GM13977 (cell line): ENCODE results near the gene AKT2.
"Not testable (repeated sequence)": the region's sequence is repeated elsewhere in the genome, so short reads cannot be mapped to it uniquely, and the experiment has no call there.

Experiments used
- DNase-seq: peaks from one replicate; pipeline ENCODE4 v3.0.0; 2012; ENCODE audit warnings: low spot score
- CTCF ChIP-seq: IDR thresholded peaks from 2 replicates; pipeline ENCODE4 v1.5.1; 2012; ENCODE audit warnings: mild to moderate bottlenecking, control low read depth; ENCODE audit not compliant: insufficient read depth; ENCODE audit errors: extremely low read depth, missing control alignments
- in situ Hi-C: fragments of 300-500 bp; cut with MboI; formaldehyde crosslinking; loops from one replicate; pipeline ENCODE4 v1.12.0; 2022; ENCODE audit warnings: low sequenced_read_pairs, low pct_unique_long_range_greater_than_20kb, mixed read lengths, inconsistent platforms; ENCODE audit not compliant: unreplicated experiment

The AKT2 gene

GRCh38 chr19:40284501-40285352, at the start of gene AKT2:
TSS of gene AKT2 (minus strand) at chr19:40285345. CDS start at chr19:40265267, 20,078 bp downstream.
- in situ Hi-C loops: no loop called here

GRCh38 chr19:40333083-40333482, 47.9 kb upstream of the AKT2 start:
- in situ Hi-C loops, DNase-seq: not testable (repeated sequence)

More at GRCh38 chr19:40284501-40285352, at the start of gene AKT2:
- DNase-seq: peak; percentile 81
- TF ChIP-seq CTCF: no peak

- in situ Hi-C loops: no loop called here
- no peak for DNase-seq
- TF ChIP-seq CTCF: no peak
Observed at GRCh38 chr19:40332669-40333068, 47.5 kb upstream of the AKT2 start.

GRCh38 chr19:40331052-40331451, 45.9 kb upstream of the AKT2 start:
- in situ Hi-C loops: no loop called here
- no peak for DNase-seq
- no peak for TF ChIP-seq CTCF

- no peak for TF ChIP-seq CTCF
- in situ Hi-C loops: no loop called here
Observed at GRCh38 chr19:40326201-40326600, 41.1 kb upstream of the AKT2 start.

GRCh38 chr19:40323705-40324104, 38.6 kb upstream of the AKT2 start:
- in situ Hi-C loops: loop anchor here (25.0 kb wide), 1 partner anchor 289 kb away; the partner anchor contains the start of gene LTBP4
- DNase-seq: no peak
- no peak for TF ChIP-seq CTCF

More at GRCh38 chr19:40326201-40326600, 41.1 kb upstream of the AKT2 start:
- DNase-seq: no peak

- no peak for TF ChIP-seq CTCF
- in situ Hi-C loops: loop anchor here (25.0 kb wide), 1 partner anchor 289 kb away; the partner anchor contains the start of gene LTBP4
- DNase-seq: no peak
Observed at GRCh38 chr19:40322951-40323615, 37.9 kb upstream of the AKT2 start.
